GM21390 (cell line): ENCODE data around the gene BPIFA3.

ENCODE experiments used
- ATAC-seq: cut with Tn5 transposase; IDR thresholded peaks from one replicate; pipeline ENCODE4 v1.9.1; 2021; ENCODE audit not compliant: unreplicated experiment

BPIFA3 gene

GRCh38 chr20:33259371-33259770, 42.2 kb downstream of the BPIFA3 start:
- ATAC-seq, result no peak

- ATAC-seq, result no peak
Observed at GRCh38 chr20:33261465-33261864, 44.3 kb downstream of the BPIFA3 start.

GRCh38 chr20:33262658-33263065, 45.5 kb downstream of the BPIFA3 start:
- ATAC-seq, result no peak

GRCh38 chr20:33263784-33264183, 46.6 kb downstream of the BPIFA3 start:
- ATAC-seq, result no peak

GRCh38 chr20:33267701-33268100, 50.5 kb downstream of the BPIFA3 start:
- no peak for ATAC-seq

- no peak for ATAC-seq
Observed at GRCh38 chr20:33272155-33272873, 55.2 kb downstream of the BPIFA3 start.

GRCh38 chr20:33273117-33273851, 56.1 kb downstream of the BPIFA3 start:
- no peak for ATAC-seq

- no peak for ATAC-seq
Observed at GRCh38 chr20:33275215-33275614, 58.1 kb downstream of the BPIFA3 start.

GRCh38 chr20:33275871-33276270, 58.7 kb downstream of the BPIFA3 start:
- ATAC-seq, result no peak

- ATAC-seq, result no peak
Observed at GRCh38 chr20:33276303-33277113, 59.4 kb downstream of the BPIFA3 start.
